ENCODE measurements around the gene PUM1. TPM values are rescaled to one million over a fixed set of nuclear protein-coding genes. Genes with fewer than 3 reads are reported as not detected.

Gene PUM1
- total and polyA plus RNA-seq, 2 of the 8 experiments (the other 6 are each of a cell fraction or from before 2014, with no cell fraction given) = 122 to 177 TPM

GRCh38 chr1:30912224-30912623 is 153.3 kb downstream of the PUM1 start (continued):
- TF ChIP-seq USF2 (IDR thresholded peaks at IDR 0.05; ENCODE audit: low read length) = no peak
- no peak for TF ChIP-seq EZH2 (IDR thresholded peaks at IDR 0.05; ENCODE audit: low read depth, low read length, severe bottlenecking)

Measured in H1 (cell line).